GM19328 (cell line): Measurements from ENCODE around the gene GGT7.
"Not testable (repeated sequence)": the region's sequence is repeated elsewhere in the genome, so short reads cannot be mapped to it uniquely, and the experiment has no call there.

Source experiments
- ATAC-seq: cut with Tn5 transposase; IDR thresholded peaks from one replicate; pipeline ENCODE4 v1.9.1; 2021; ENCODE audit warnings: mild to moderate bottlenecking, moderate library complexity; ENCODE audit not compliant: unreplicated experiment

GGT7 gene

DNA sequence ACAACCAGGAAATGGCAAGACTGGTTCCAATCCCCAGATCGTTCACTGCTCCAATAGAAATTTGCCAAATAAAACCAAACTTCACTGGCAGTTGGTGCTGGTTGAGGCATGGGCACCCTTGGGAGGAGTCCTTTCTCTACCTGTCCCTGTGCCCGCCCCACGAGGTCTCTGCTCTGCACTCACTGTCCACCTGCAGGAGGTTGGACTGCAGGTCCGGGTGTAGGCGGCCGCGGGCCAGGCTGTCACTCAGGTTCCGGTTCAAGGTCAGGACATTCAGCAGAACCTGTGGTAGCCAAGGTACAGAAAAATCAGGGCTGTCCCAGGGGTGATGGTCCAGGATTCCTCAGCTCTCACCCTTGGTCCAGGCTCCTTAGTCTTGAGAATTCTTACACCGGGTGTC, 22.9 kb downstream of the GGT7 start:
- ATAC-seq, result no peak

DNA sequence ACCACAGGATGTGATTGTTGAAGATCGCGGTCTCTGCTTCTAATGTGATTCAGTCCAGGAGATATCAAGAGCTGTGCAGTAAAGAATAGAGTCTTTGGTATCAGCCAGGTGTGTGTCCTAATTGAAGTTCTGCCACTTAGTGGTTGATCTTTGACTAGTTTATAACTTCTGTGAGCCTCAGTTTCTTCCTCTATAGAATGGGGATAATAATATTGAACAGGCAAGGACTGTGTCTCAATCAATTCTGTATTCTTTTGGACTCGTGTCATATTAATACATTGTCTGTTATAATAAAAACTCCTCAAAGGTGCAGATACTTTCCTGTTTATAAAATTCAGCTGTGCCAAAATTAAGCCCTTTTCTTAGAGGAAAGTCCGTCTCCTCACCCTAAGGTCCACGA, 24.1 kb downstream of the GGT7 start:
- ATAC-seq, result no peak

DNA sequence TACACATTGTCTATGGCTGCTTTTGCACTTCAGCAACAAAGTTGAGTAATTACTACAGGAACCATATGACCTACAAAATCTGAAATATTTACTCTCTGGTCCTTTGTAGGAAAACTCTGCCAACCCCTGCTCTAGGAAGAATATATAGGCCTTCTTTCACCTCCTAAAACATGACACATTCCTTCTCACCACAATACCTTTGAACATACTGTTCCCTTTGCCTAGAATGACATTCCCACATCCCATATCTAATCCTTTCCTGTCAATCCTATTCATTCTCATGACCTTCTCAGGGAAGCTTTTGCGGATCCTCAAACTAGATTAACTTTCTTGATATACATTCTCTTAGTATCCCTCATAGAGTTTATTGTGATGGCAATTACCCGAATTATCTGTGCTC, 29.2 kb downstream of the GGT7 start:
- ATAC-seq, result no peak

DNA sequence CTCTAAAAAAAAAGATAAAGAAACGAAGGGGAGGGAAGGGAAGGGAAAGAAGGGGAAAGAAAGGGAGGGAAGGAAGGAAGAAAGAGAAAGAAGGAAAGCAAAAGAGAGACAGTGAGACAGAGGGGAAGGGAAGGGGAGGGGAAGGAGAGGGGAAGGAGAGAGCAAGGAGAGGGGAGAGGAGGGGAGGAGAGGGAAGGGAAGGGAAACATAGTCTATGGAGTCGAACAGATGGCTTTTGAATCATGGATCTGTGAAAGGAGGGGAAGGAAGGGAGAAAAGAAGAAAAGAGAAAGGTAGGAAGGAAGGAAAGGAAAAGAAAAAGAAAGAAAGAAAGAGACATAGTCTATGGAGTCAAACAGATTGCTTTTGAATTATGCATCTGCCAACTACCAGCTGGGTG, 30.5 kb downstream of the GGT7 start:
- no peak for ATAC-seq

DNA sequence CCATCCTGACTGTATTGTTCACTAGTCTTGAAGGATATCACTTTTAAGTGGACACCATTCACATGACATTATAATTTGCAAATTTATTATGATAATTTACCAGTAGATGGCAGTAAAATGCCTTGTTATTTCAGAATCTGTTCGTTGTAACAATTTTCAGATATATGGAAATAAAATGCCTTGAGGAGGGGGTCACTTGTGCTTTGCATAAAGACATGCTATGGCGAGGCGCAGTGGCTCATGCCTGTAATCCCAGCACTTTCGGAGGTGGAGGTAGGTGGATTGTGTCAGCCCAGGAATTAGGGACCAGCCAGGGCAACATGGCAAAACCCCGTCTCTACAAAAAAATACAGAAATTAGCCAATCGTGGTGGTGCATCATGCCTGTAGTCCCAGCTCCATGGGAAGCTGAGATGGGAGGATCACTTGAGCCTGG, 38.2 kb downstream of the GGT7 start:
- ATAC-seq, result no peak

DNA sequence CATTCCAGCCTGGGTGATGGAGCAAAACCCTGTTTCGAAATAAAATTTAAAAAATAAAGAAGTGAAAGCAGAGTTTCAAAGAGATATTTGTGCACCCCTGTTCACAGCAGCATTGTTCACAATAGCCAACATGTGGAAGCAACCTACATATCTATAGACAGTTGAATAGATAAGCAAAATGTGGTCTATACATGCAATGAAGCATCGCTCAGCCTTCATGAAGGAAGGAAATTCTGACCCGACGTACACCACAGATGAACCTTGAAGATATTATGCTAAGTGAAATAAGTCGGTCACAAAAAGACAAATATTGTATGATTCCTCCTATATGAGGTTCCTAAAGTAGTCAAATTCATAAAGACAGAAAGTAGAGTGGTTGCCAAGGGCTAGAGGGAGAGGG, 40.7 kb downstream of the GGT7 start:
- ATAC-seq, result no peak

DNA sequence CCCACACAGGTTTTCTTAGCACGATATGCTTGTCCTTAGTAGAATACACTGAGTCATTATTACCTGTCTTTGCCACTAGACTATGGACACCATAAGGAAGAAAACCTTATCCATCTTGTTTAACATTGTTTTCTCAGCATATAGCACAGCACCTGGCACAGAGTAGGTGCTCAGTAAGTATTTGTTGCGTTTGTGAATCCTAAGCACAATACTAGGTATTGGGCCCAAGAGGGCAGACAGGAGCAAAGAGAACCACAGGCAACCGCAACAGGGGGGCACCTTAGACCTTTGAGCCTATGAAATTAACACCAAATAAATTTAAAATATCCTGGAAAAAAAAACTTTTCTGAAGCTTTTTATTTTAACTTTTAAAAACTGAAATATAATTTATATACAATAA, 43.5 kb downstream of the GGT7 start:
- ATAC-seq, result no peak

DNA sequence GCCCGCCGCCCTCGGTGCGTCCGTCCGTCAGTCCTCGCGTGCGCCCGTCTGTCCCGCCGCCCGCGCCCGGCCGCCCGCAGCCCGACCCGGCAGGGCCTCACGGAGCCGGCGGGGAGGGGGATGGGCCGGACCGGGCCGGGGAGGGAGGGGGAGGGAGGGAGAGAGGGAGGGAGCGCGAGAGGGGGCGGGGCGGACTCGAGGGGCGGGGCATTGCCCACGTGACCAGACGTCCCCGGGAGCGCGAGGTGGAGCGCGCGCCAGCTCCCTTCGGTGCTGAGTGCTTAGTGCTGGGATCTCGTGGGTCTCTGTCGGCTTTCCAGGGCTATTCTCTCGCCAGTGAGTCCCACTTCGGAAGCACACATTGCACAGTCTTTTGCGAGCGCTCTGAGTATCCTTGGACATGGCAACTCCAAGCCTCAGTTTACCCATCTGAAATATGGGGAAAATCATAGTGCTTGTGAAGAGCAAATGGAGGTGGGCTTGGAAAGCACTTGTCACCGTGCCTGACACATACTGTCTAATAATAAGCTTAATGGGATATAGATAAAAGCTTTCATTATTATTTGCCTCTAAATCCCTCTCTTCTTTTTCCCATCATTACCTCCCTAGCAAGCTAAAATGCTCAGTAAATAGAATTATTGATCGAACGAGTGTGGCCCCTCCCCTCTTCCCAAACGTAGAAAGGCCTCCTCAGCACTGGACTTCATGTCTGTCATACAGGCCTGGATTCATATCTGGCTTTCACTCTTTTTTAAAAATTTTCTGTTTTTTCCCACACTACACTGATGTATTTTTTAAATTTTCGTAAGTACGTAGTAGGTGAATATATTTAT, 46.9 kb downstream of the GGT7 start, which contains the start of gene NCOA6:
Gene NCOA6, minus strand, starts transcription at position 122 of the 833 bp plus-strand sequence. CDS start 43,296 bp downstream, outside the sequence.
- peak; percentile 48 for ATAC-seq

DNA sequence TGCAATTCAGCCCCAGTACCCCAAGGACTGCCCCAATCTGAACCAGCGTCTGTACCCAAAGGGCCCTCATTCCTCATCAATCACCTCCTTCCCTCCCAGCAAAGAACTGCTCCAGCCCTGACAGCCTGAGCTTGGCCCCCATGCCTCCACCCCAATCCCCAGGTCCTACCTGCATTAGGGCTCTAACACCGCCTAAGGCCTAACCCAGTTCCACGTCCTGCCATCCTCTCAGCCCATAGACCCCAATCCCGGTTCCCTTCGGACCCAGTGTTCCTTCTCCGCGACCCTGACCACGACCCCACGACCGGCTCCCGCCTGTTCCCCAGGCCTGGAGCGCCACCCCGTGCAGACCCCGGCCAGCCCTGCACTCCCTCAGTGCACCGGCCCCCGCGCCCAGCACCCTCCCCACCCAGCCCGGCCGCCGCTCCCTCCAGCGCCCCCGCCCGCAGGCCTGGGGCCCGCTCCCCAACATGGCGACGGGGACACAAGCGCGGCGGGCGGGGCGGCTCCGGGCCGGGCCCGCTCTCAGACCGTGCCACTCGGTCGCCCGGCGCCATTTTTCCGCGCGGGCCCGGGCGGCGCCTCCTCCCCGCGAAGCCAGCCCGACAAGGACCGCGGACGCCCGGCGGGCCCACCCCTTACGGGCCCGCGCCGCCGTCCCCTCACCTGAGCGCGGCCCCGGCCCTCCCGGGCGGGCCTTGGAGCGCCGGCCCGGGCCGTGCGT, 47.7 kb downstream of the GGT7 start:
- ATAC-seq, result peak; percentile 61

DNA sequence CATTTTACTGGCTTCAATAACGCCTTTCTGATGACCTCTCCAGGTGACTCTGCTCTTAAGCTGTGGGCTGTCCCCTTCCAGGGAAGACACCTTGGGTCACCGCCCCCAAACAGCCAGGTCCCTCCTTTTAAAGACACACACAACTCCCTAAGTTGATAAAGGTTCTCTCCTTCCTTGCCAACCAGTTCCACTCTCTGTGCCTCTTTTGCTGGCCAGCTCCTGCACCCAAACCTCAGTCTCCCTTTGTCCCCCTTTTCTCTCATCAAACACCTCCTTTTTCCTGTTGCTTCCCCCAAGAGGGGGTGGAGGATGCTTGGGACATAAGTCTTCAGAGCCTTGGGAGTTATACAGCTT, 48.2 kb downstream of the GGT7 start:
- ATAC-seq, result no peak

DNA sequence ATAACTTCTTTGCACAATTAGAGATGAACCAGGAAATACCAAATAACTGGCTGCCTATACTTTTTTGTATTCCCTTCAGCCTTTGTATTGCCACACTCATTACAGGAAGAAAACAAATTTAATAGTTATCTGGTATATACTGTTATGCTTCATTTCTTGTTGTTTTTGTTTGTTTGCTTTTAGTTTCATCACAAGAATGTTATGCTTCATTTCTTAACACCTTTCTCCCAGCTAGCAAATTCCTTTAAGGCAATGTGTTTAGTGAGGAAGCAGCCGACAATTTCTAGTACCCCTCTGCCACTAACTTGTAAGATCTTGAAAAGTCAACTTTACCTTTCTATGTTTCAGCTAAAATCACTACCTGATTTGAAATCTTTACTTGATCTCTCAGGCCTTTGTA, 48.6 kb downstream of the GGT7 start:
- no peak for ATAC-seq

GRCh38 chr20:34820805-34821578, 51.7 kb downstream of the GGT7 start:
- no peak for ATAC-seq

- ATAC-seq, result no peak
Observed at GRCh38 chr20:34817801-34818200, 54.9 kb downstream of the GGT7 start.

DNA sequence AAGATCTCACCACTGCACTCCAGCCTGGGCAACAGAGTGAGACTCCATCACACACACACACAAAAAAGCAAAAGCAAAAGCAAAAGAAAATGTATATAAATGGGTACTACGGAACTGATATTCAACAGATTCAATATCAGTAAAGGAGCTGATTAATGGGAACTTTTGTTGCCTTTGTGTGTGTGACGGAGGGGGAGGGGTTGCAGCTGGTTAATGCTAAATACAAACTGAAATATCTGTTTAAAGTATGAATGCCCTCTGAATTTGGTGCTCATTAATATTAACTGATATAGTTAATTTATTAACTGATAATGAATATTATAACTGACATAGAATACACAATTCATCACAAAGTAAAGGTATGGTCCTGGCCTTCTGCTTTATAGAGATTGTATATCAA, 55.6 kb downstream of the GGT7 start:
- no peak for ATAC-seq

GRCh38 chr20:34815636-34816035, 57.0 kb downstream of the GGT7 start:
- no peak for ATAC-seq

GRCh38 chr20:34808583-34808982, 64.1 kb downstream of the GGT7 start:
- no peak for ATAC-seq

DNA sequence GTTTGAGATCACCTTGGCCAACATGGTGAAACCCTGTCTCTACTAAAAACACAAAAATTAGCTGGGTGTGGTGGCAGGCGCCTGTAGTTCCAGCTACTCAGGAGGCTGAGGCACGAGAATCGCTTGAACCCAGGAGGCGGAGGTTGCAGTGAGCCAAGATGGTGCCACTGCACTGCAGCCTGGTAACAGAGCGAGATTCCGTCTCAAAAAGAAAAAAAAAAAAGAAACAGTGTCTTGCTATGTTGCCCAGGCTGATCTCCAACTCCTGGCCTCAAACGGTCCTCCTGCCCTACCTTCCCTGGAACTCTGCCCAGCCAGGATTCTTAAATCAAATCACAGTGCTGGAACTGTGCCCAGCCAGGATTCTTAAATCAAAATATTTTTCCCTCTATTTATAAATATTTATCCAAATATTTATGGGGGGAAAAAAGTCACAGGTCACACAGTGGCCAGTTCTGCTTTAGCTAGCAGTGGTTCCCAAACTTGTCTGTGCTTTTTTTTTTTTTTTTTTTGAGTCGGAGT, 64.7 kb downstream of the GGT7 start:
- not testable (repeated sequence) for ATAC-seq

DNA sequence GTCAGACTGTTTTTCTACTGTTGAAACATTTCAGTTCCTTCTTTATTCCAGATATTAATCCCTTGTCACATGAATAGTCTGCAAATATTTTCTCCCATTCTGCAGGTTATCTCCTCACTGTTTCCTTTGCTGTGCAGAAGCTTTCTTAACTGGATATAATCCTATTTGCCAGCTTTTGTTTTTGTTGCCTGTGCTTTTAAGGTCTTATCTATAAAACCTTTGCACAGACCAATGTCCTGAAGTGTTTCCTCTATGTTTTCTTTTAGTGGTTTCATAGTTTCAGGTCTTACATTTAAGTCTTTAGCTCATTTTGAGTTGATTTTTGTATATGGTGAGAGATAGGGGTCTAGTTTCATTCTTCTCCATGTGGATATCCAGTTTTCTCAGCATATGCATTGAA, 66.4 kb downstream of the GGT7 start:
- no peak for ATAC-seq

GRCh38 chr20:34798871-34799270, 73.8 kb downstream of the GGT7 start:
- no peak for ATAC-seq

DNA sequence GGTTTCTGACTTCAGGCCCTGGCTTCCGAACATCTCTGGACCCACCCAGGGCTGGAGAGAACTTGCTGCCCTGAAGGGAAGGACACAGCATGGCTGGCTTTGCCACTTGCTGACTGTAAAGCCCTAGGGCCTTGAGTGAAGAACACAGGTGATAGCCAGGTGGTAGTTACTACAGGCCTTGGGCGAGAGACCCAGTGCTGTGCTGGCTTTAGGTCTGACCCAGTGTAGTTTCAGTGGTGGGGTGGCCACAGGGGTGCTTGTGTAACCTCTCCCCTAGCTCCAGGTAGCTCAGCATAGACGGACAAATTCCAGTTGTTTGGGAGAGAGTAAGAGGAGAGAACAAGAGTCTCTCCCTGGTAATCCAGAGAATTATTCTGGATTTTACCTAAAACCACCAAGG, 74.3 kb downstream of the GGT7 start:
- no peak for ATAC-seq
